Caco-2 (cell line): ENCODE results near the gene NFATC1. TPM values are rescaled to one million over a fixed set of nuclear protein-coding genes. Genes with fewer than 3 reads are reported as not detected.

Experiments
- BruUV-seq: library from RNA; stranded (reverse); fragments of 400-500 nt; replicated peaks from 2 replicates; lab custom pipeline; 2021; lab: Mats Ljungman, UMichigan
- CTCF ChIA-PET: fragments of 300-600 bp; sonication (Branson Sonifier 250); formaldehyde crosslinking; loops from one replicate; lab custom pipeline; 2022; ENCODE audit warnings: antibody characterized with exemption; lab: Charles Lee
- POLR2A ChIA-PET: fragments of 300-600 bp; sonication (Branson Sonifier 250); formaldehyde crosslinking; loops from one replicate; lab custom pipeline; 2022; ENCODE audit warnings: antibody characterized with exemption; lab: Charles Lee
- DNase-seq, 2 experiments: peaks; one replicate each; pipeline versions ENCODE4 v3.0.0 to v3.0.0-alpha.2; 2020 to 2022
- H3K27me3 ChIP-seq: replicated peaks from 2 replicates; pipeline ENCODE4 v1.6.0; 2011; ENCODE audit warnings: low read length; ENCODE audit not compliant: control insufficient read depth, insufficient read depth
- H3K36me3 ChIP-seq: 2 replicates; pipeline ENCODE4 v1.5.1; 2011; ENCODE audit warnings: low read length; ENCODE audit not compliant: control insufficient read depth, insufficient read depth
- H3K4me1 ChIP-seq: fragments of 250-450 bp; sonication (Bioruptor Pico); 2 replicates; pipeline ENCODE4 v1.5.1; 2020; ENCODE audit warnings: mild to moderate bottlenecking
- H3K4me3 ChIP-seq: 2 replicates; pipeline ENCODE4 v1.5.1; 2011; ENCODE audit warnings: low read depth, mild to moderate bottlenecking, control low read depth, low read length
- H3K9me3 ChIP-seq: fragments of 250-450 bp; sonication (Bioruptor Pico); 2 replicates; pipeline ENCODE4 v1.5.1; 2020; ENCODE audit warnings: mild to moderate bottlenecking, moderate library complexity
- H3K27ac Mint-ChIP-seq: one replicate; pipeline ENCODE4 v1.8.0; 2022; ENCODE audit warnings: mixed read lengths; ENCODE audit not compliant: unreplicated experiment
- H3K27me3 Mint-ChIP-seq: one replicate; pipeline ENCODE4 v1.8.0; 2022; ENCODE audit warnings: mixed read lengths; ENCODE audit not compliant: insufficient read depth, unreplicated experiment
- H3K36me3 Mint-ChIP-seq: one replicate; pipeline ENCODE4 v1.8.0; 2022; ENCODE audit warnings: mild to moderate bottlenecking, mixed read lengths; ENCODE audit not compliant: insufficient read depth, unreplicated experiment
- H3K4me1 Mint-ChIP-seq: one replicate; pipeline ENCODE4 v1.8.0; 2022; ENCODE audit warnings: low read depth, mixed read lengths; ENCODE audit not compliant: unreplicated experiment
- H3K4me3 Mint-ChIP-seq: one replicate; pipeline ENCODE4 v1.8.0; 2022; ENCODE audit warnings: mild to moderate bottlenecking, moderate library complexity, mixed read lengths; ENCODE audit not compliant: unreplicated experiment
- H3K9me3 Mint-ChIP-seq: one replicate; pipeline ENCODE4 v1.8.0; 2022; ENCODE audit warnings: mixed read lengths; ENCODE audit not compliant: unreplicated experiment
- CTCF ChIP-seq, 2 experiments: fragments of 200-600 bp in 1 of 2; IDR thresholded peaks; 1 replicate in 1 of 2; 2 replicates in 1 of 2; pipeline versions ENCODE4 v1.5.1 to v1.8.0; 2011 to 2022; ENCODE audit warnings: antibody characterized with exemption in 1 of 2, control low read depth in 1 of 2, inconsistent platforms in 1 of 2, low read depth in 1 of 2, low read length in 1 of 2, mild to moderate bottlenecking in 1 of 2, moderate library complexity in 1 of 2; ENCODE audit not compliant: insufficient read depth in 1 of 2, severe bottlenecking in 1 of 2, unreplicated experiment in 1 of 2
- intact Hi-C: fragments of 100-400 bp; cut with micrococcal nuclease; formaldehyde crosslinking; loops from one replicate; pipeline ENCODE4 v1.10.0; 2022; ENCODE audit not compliant: unreplicated experiment
- total RNA-seq: library from RNA; stranded (reverse); gene quantifications from 2 replicates; pipeline ENCODE4 v1.2.3, GENCODE V29; 2022

NFATC1 gene
- total RNA-seq, 1 experiment from 2014 or later = 0.66 TPM

GRCh38 chr18:79400591-79401381 lies 5.1 kb downstream of the NFATC1 start:
- POLR2A ChIA-PET = no interaction called here
- Mint-ChIP-seq H3K9me3 (no peaks in the 10 kb centered on the region), H3K27ac (no peak overlapping the region), H3K27me3 (no peaks in the 10 kb centered on the region), H3K4me1 (no peaks in the 10 kb centered on the region), H3K4me3 (peak overlapping the region; percentile 65), H3K36me3 (no peaks in the 10 kb centered on the region)
- CTCF ChIA-PET = no interaction called here
- H3K9me3 ChIP-seq = no peaks in the 10 kb centered on the region
- peak overlapping the region; percentile 30 for H3K4me3 ChIP-seq
- H3K27me3 ChIP-seq = no peaks in the 10 kb centered on the region
- H3K36me3 ChIP-seq = no peaks in the 10 kb centered on the region
- BruUV-seq = no TSS peak
- H3K4me1 ChIP-seq = no peaks in the 10 kb centered on the region
- intact Hi-C loops = no loop called here
- no peak for TF ChIP-seq CTCF (IDR thresholded peaks at IDR 0.05; ENCODE audit: insufficient read depth in 1 of 2, low read depth in 1 of 2, low read length in 1 of 2, severe bottlenecking in 1 of 2, unreplicated experiment in 1 of 2)
- DNase-seq = no peak

- Mint-ChIP-seq H3K9me3 (no peaks in the 10 kb centered on the region), H3K4me3 (peak overlapping the region; percentile 65), H3K4me1 (no peaks in the 10 kb centered on the region), H3K36me3 (no peaks in the 10 kb centered on the region), H3K27me3 (no peaks in the 10 kb centered on the region), H3K27ac (no peak overlapping the region)
- Histone ChIP-seq H3K9me3 (no peaks in the 10 kb centered on the region), H3K36me3 (no peaks in the 10 kb centered on the region), H3K4me3 (no peak overlapping the region), H3K27me3 (no peaks in the 10 kb centered on the region), H3K4me1 (no peaks in the 10 kb centered on the region)
- ChIA-PET CTCF (no interaction called here), POLR2A (no interaction called here)
- no TSS peak for BruUV-seq
- no peak for TF ChIP-seq CTCF (IDR thresholded peaks at IDR 0.05; ENCODE audit: insufficient read depth in 1 of 2, low read depth in 1 of 2, low read length in 1 of 2, severe bottlenecking in 1 of 2, unreplicated experiment in 1 of 2)
- intact Hi-C loops = no loop called here
- DNase-seq = no peak
Observed at GRCh38 chr18:79401494-79402208, 5.9 kb downstream of the NFATC1 start.

GRCh38 chr18:79402209-79402576 lies 6.5 kb downstream of the NFATC1 start:
- intact Hi-C loops = no loop called here
- H3K4me1 ChIP-seq = no peaks in the 10 kb centered on the region
- ChIA-PET POLR2A (no interaction called here), CTCF (no interaction called here)
- no peaks in the 10 kb centered on the region for H3K36me3 ChIP-seq
- Mint-ChIP-seq H3K27ac (no peak overlapping the region), H3K27me3 (no peaks in the 10 kb centered on the region), H3K9me3 (no peaks in the 10 kb centered on the region), H3K4me3 (no peak overlapping the region), H3K4me1 (no peaks in the 10 kb centered on the region), H3K36me3 (no peaks in the 10 kb centered on the region)
- no peak overlapping the region for H3K4me3 ChIP-seq
- no peaks in the 10 kb centered on the region for H3K27me3 ChIP-seq
- no peak for DNase-seq
- TF ChIP-seq CTCF (IDR thresholded peaks at IDR 0.05; ENCODE audit: insufficient read depth in 1 of 2, low read depth in 1 of 2, low read length in 1 of 2, severe bottlenecking in 1 of 2, unreplicated experiment in 1 of 2) = no peak
- BruUV-seq = no TSS peak
- H3K9me3 ChIP-seq = no peaks in the 10 kb centered on the region
